GM18861 (cell line): ENCODE data around the gene SULF2.

Experiments
- ATAC-seq: cut with Tn5 transposase; IDR thresholded peaks from one replicate; pipeline ENCODE4 v1.9.1; 2021; ENCODE audit not compliant: unreplicated experiment

Gene SULF2

GRCh38 chr20:47687095-47687987 lies 97.9 kb downstream of the SULF2 start:
- ATAC-seq, result no peak

DNA sequence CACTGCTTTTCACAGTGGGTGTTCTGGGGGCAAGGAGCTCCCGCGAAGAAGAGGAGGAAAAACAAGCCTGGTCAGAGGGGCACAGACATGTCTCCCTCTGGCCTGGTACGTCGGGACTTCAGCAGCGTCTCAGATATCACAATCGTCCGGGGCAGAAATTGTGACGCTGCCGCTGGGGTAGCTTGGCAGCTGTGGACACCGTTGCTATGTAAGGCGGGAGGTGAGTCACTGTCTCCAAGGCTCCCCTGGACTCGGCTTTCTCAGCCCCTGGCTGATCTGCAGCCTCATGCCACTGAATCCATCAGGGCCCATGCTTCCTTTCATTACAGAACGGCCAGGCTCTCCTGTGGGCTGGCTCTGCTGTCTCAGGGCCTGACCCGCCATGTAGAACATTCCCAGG lies 98.7 kb downstream of the SULF2 start:
- no peak for ATAC-seq

DNA sequence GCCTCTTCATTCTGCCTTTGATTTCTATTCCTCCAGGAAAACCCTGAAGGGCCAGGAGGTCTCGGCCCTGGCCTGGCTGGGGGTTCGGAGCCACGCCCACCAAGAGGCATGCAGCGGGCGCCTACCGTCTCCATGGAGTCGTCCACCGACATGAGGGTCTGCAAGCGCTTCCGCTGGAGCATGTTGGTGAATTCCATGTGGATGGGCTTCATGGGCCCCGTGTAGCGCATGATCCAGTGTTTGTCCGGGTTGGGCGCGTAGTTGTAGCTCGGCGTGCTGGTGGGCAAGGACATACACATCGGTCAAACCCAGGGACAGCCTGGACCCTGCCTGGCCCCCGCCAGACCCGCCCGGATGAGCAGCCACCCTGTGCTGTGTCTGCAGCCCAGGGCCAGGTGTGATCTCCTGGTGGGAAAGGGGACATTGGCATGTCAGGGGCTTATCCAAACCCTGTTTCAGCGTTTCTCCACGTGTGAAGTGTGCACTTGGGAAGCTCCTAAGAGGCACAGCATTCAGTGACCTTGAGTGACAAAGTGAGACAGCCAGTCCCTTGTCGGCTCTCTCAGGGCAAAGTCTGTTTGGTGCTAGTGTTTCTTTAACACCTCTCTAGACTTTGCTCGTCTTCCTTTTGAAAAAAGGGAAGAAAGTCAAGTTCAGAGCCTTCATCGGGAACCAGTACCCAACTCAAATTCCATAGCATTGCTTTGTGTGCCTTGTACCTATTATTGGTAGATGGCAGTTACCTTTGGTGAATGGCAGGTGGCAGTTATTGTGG lies 100.8 kb downstream of the SULF2 start:
- ATAC-seq, result no peak

- no peak for ATAC-seq
These were observed 102.4 kb downstream of the SULF2 start for GRCh38 chr20:47682916-47683315.

DNA sequence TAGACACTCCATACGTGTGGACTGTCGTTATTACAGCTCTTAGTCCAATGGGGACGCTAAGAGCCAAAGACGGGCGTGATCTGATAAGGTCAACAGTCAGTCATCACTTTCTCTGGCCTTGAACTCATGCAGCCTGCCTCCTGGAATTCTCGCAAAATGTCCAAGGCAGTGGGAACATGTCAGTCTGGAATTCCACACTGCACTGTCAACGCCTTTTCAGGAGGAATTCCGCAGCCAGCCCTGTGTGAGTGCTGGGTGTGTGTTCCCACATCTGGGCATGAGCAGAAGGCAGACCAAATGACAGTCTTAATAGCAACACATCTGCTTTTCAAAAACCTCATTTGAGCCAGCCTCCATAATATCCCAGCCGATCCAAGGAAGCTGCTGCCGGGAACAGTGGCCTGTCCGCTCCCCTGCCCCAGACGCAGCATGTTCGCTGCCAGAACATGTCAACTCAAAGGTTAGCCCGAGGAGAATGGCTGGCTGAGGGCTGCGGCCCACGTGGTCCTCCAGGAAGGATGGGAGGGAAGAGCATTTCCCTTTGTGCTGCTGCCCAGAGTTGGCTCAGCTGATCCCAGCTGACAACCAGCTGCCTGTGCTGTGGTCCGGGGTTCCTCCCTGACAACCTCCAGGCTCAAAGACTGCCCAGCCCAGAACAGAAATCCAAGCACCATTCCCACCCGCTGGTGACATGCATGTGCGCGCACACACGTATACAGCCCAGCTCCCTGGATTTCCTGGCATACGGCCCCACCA lies 103.1 kb downstream of the SULF2 start:
- ATAC-seq, result no peak

- ATAC-seq, result no peak
These were observed 104.3 kb downstream of the SULF2 start for GRCh38 chr20:47680804-47681529.

DNA sequence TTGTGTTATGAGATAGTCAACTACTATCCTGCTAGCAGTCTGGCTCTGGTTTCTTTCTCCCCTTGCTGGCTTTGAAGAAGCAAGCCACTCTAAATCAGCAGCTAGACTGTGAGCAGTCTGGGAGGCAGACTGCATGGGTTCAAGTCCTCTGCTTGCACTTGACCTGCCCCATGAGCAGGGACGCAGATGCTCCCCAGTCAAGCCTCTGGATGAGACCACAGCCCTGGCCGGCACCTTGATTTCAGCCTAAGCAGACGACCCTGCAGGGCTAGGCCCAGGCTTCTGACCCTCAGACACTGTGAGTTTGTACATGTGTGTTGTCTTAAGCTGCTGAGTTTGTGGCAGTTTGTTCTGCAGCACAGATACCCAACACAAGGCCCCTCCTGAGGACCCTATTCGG lies 105.8 kb downstream of the SULF2 start:
- no peak for ATAC-seq

DNA sequence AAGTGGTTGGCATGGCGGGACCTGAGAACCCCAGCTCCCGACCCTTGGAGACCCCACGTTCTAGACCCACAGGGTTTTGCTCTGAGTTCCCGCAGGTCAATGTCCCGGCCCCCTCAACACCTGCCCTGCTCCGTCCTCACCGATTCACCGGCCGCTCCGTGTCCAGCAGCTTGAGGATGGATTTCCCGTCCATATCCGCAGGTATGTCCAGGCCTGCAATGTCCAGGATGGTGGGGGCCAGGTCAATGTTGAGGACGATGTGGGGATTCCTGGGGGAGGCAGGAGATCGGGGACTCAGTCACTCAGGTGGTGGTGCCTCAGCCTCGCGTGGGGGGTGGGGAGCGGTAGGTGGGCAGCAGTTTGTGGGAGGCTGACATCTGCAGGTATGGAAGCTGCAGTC lies 106.7 kb downstream of the SULF2 start:
- no peak for ATAC-seq

DNA sequence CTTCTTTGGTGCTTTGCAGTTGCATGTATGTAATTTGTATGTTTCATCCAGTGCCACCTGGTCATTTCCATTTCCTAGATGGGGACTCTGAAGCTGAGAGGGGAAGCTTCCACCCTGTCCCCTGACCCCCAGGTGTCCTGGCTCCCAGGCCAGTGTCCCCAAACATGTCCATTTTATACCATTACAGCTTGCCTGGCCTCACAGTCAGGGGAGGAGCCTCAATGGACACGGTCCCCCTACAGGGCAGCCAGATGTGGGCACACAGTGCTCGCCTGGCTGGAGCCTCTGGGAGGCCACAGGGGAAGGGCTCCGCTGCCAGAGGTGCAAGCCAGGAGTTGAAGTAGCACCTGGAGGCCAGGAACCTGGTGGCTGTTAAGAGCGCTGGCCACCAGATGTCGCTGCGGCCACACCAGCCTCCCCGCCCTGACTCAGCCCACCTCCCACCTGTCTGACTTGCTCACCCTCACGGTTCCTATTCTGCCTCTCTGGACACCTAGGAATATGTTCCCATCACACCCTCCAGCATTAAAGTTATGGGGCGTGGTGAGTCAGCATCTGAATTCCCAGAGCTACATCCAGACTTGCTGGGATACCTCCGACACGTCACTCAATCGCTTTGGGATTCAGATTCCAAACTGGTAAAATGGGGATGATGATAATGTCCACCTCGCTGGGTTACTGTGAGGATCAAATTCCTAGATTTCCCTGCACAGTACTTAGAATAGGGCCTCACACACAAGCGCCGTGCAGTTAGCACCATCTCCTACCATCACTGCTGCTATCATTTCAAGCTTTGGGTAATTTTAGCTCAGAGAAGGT lies 107.4 kb downstream of the SULF2 start:
- ATAC-seq, result no peak

- no peak for ATAC-seq
These were observed 108.2 kb downstream of the SULF2 start for GRCh38 chr20:47676912-47677634.

DNA sequence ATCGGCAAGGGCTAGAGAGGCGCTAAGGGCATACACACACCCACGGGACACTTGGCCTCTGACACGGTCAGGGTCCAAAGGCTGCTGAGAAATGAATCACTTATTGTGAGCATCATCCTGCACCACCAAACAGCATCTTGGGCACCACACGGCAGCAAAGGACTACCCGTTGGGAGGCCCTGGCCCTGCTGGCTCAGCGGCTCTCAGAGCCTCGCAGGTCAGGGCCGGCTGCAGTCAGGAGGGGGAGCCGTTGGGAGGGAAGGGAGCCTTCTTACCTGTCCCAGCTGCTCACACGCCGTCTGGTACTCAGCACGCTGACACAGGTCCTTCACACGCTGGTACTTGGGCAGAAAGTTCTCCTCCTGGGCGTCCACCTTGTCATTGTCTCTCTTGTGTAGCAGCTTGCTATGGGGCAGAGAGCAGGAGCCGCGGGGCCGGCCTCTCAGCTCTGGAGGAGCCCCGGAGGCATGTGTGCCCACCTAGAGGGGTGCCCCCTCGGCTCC lies 109.0 kb downstream of the SULF2 start:
- ATAC-seq, result no peak

DNA sequence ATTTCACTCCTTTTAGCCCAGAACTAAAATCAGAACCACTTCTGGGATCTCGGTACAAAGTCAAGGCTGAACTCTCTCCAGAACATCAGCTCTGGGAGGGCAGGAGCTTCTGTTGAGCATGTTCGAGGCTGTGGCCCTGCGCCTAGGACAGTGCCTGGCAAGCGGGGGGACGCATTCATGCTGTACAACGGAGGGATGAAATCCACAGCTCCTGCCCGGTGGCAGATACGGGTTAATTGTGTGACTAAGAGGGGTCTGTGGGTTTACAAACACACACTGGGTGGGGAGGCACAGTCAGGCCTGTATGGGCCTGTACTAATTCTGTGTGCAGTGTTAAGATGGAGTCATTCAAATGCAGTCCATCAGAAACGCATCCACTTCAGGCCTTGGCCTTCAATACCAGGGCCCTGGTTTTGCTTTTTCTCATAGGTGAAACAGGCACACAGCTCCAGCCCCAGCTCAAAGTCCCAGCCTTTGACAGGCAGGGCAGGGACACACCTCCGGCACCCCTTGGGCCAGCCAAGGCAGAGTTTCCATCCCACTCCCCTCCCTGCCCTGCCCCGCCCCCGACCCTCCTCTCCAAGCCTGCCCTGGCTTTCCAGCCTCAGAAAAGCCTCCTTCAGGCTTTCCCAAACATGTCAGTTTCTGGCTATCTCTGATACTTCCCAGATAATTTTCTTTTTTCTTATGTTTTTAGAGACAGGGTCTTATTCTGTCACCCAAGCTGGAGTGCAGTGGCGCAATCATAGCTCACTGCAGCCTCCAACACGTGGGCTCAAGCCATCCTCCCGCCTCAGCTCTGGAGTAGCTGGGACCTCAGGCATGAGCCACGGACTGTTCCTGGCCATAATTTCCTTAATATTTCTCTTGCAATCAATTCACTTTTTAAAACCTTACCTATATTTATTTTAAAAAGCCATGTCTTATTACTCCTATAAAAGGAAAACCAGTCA lies 109.8 kb downstream of the SULF2 start:
- no peak for ATAC-seq

GRCh38 chr20:47674686-47675085 lies 110.6 kb downstream of the SULF2 start:
- ATAC-seq, result no peak

DNA sequence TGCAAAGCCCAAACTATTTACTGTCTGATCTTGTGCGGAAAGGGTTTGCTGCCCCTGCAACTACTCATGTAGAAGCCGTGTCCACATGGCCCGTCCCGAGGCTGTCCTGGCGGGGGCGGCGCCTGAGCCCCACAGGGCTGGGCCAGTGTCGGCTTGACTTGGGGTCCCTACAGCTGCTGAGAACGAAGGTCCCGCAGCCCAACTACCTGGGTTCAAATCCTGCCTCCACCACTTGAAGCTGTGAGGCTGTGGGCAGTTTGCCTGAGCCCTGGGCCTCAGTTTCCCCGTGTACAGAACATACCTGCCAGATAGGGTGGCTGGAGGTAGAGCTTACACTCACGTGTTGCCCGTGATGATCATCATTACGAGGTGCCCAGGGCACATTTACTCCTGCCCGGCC lies 111.1 kb downstream of the SULF2 start:
- no peak for ATAC-seq

DNA sequence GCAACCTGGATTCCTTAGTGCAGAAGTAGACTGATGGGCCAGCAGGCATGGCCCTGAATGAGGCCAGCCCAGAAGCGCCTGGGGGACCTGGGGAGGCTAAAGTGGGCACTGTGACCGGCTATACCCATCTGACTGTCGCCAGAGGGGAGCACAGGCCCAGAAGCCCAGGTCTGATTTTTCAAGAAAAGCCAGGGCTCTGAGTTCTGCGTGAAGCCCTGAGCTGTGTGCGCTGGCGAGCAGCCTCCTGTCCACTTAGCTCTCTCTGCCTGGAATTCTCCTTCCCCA lies 111.7 kb downstream of the SULF2 start:
- no peak for ATAC-seq

DNA sequence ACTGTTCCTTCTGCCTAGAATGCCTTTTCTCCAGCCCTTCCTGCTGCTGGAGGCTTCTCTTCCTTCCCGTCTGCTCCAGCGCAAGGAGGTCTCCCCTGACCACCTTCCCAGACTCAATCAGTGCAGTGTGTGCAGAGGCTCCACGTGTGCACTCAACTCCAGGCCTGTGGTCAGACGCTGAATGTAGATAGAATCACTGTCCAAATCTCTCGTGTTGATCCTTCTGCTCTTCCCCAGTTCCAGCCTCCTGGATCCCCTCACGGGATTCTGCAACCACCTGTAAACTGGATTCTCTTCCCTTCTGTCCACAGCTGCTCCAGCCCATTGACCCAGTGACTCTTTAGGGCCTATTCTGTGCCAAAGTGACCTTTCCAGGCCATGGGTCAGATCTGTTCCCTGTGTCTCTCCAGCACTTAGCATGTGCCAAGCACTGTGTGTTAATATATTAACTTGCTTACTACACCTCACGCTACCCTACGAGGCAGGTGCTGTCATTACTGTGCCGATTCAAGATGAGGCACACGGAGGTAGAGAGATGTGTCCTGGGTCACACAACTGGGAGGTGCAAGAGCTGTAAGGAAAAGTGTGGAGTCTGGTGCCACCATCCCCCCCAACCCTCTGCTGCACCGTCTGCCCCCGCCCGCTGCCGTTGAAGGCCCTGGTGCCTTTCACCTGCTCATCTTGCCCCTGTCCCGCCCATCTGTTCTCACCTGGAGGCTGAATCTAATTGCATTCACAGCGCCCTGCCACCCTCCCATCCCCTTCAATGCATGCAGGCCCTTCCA lies 112.2 kb downstream of the SULF2 start:
- ATAC-seq, result no peak

- ATAC-seq, result no peak
These were observed 113.1 kb downstream of the SULF2 start for GRCh38 chr20:47672166-47672565.
